Fibroblast of the conjunctiva (primary cell): ENCODE results near the gene OR2T8.

ENCODE experiments used
- DNase-seq: peaks from one replicate; pipeline ENCODE4 v3.0.0-alpha.2; 2010; ENCODE audit warnings: low read depth

Gene OR2T8

GRCh38 chr1:247962911-247963588, 43.0 kb downstream of the OR2T8 start:
- no peak for DNase-seq

- DNase-seq = no peak
Measured at GRCh38 chr1:247964933-247965332, 44.9 kb downstream of the OR2T8 start, which contains the start of gene OR2AK2. Gene OR2AK2 (plus strand): TSS chr1:247965233. CDS start chr1:247965377, 144 bp downstream.

- no peak for DNase-seq
Measured at GRCh38 chr1:247966532-247967204, 46.6 kb downstream of the OR2T8 start.
